Smooth muscle cell (in vitro differentiated cells): ENCODE data around the gene SCN1B. TPM values are rescaled to one million over a fixed set of nuclear protein-coding genes. Genes with fewer than 3 reads are reported as not detected.

Experiments
- DNase-seq: peaks from one replicate; lab custom pipeline; 2025; ENCODE audit not compliant: unreplicated experiment; lab: John Stamatoyannopoulos, UW
- H2AFZ ChIP-seq: fragments of 200-600 bp; sonication (generic); 2 replicates; pipeline ENCODE4 v1.6.0; 2016; ENCODE audit warnings: antibody characterized with exemption, low read depth, mild to moderate bottlenecking
- H3F3A ChIP-seq: fragments of 200-600 bp; sonication (generic); 2 replicates; pipeline ENCODE4 v1.6.0; 2017; ENCODE audit warnings: antibody characterized with exemption, low read depth
- H3K27ac ChIP-seq: fragments of 200-600 bp; sonication (generic); 2 replicates; pipeline ENCODE4 v1.5.1; 2016; ENCODE audit warnings: low read depth, mild to moderate bottlenecking
- H3K27me3 ChIP-seq: fragments of 200-600 bp; sonication (generic); 2 replicates; pipeline ENCODE4 v1.6.1; 2016; ENCODE audit warnings: low read depth, mild to moderate bottlenecking
- H3K36me3 ChIP-seq: fragments of 200-600 bp; sonication (generic); 2 replicates; pipeline ENCODE4 v1.5.1; 2016; ENCODE audit warnings: low read depth
- H3K4me1 ChIP-seq: fragments of 200-600 bp; sonication (generic); 2 replicates; pipeline ENCODE4 v1.5.1; 2016; ENCODE audit warnings: low read depth
- H3K4me2 ChIP-seq: fragments of 200-600 bp; sonication (generic); 2 replicates; pipeline ENCODE4 v1.6.0; 2016; ENCODE audit warnings: mild to moderate bottlenecking
- H3K4me3 ChIP-seq: fragments of 200-600 bp; sonication (generic); 2 replicates; pipeline ENCODE4 v1.5.1; 2016; ENCODE audit warnings: mild to moderate bottlenecking
- H3K79me2 ChIP-seq: fragments of 200-600 bp; sonication (generic); 2 replicates; pipeline ENCODE4 v1.6.0; 2016; ENCODE audit warnings: low read depth, mild to moderate bottlenecking
- H3K9ac ChIP-seq: fragments of 200-600 bp; sonication (generic); 2 replicates; pipeline ENCODE4 v1.6.0; 2016; ENCODE audit warnings: low read depth
- H3K9me3 ChIP-seq: fragments of 200-600 bp; sonication (generic); replicated peaks from 2 replicates; pipeline ENCODE4 v1.5.1; 2016; ENCODE audit warnings: low read depth
- H4K20me1 ChIP-seq: fragments of 200-600 bp; sonication (generic); 2 replicates; pipeline ENCODE4 v1.6.0; 2016; ENCODE audit warnings: low read depth
- WGBS: methylation state at CpG from one replicate; pipeline ENCODE4 v1.1.7; 2016; ENCODE audit warnings: low lambda C conversion rate; 5-methylcytosine and 5-hydroxymethylcytosine counted together
- polyA plus RNA-seq: library from polyadenylated mRNA; unstranded; fragments of >200 nt; fragmentation: Nextera tagmentation; extraction: Ambion mirVana; gene quantifications from 2 replicates; pipeline ENCODE4 v1.2.1, GENCODE V29; 2016
- total RNA-seq: library from RNA; depleted of rRNA; stranded (reverse); fragments of >200 nt; gene quantifications from 2 replicates; pipeline ENCODE4 v1.2.3, GENCODE V29; 2014
- TF ChIP-seq, protein P1 (sequence below): fragments of 200-600 bp; sonication (generic); IDR thresholded peaks from 2 replicates; pipeline ENCODE4 v1.5.1; 2017; ENCODE audit warnings: borderline replicate concordance, mild to moderate bottlenecking, antibody characterized with exemption; ENCODE audit not compliant: insufficient read depth, poor library complexity, severe bottlenecking

Gene SCN1B
- total and polyA plus RNA-seq, 2 experiments from 2014 or later: 0.99 to 2.2 TPM

DNA sequence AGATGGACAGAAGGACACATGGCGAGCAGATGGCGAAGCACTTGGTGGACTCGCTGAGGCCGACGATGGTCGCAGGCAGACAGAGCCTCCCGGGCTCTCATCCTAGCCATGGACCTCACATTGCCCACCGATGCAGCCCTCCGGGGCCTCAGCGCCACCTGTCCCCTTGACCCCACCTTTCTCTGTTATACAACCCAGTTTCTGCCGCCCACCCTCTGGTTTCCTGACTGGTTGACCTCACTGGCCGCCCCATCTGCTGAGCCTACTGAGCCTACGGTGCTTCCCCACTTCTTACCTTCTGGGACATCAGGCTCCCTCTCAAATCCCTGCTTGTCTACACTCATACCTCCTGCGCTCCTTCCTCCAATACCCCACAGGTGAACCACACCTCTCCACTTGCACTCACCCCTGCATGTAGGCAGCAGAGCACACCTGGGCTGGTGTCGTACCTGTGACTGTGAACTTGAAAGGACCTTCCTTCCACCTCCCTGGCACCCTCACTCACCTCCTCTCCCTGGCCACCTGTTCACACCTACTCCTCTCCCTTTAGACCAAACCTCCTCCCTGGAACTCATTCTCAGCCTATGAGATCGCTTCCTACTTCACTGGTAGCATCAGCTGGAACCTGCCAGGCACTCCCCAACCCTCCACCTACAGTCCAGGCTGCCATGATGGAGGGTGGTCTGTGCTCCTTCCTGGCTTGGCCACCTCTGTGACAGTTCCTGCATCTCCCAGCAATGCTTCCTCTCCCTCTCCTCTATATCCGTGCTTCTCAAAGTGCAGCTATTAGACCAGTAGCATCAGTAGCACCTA, 47.3 kb downstream of the SCN1B start:
- no peaks in the 10 kb centered on the region for H3K36me3 ChIP-seq
- H3K4me3 ChIP-seq: no peak overlapping the region
- H3K79me2 ChIP-seq: no peaks in the 10 kb centered on the region
- no peaks in the 10 kb centered on the region for H4K20me1 ChIP-seq
- TF ChIP-seq, protein P1, sequence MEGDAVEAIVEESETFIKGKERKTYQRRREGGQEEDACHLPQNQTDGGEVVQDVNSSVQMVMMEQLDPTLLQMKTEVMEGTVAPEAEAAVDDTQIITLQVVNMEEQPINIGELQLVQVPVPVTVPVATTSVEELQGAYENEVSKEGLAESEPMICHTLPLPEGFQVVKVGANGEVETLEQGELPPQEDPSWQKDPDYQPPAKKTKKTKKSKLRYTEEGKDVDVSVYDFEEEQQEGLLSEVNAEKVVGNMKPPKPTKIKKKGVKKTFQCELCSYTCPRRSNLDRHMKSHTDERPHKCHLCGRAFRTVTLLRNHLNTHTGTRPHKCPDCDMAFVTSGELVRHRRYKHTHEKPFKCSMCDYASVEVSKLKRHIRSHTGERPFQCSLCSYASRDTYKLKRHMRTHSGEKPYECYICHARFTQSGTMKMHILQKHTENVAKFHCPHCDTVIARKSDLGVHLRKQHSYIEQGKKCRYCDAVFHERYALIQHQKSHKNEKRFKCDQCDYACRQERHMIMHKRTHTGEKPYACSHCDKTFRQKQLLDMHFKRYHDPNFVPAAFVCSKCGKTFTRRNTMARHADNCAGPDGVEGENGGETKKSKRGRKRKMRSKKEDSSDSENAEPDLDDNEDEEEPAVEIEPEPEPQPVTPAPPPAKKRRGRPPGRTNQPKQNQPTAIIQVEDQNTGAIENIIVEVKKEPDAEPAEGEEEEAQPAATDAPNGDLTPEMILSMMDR: no peak
- no peak overlapping the region for H3K27ac ChIP-seq
- H3K4me1 ChIP-seq: no peaks in the 10 kb centered on the region
- no peaks in the 10 kb centered on the region for H3K27me3 ChIP-seq
- H3K9ac ChIP-seq: no peak overlapping the region
- H2AFZ ChIP-seq: no peak overlapping the region
- no peak for DNase-seq
- H3K4me2 ChIP-seq: no peak overlapping the region
- H3K9me3 ChIP-seq: no peaks in the 10 kb centered on the region
- whole genome bisulfite sequencing: 93% methylated on average over 7 of the region's 17 CpGs
- no peaks in the 10 kb centered on the region for H3F3A ChIP-seq

DNA sequence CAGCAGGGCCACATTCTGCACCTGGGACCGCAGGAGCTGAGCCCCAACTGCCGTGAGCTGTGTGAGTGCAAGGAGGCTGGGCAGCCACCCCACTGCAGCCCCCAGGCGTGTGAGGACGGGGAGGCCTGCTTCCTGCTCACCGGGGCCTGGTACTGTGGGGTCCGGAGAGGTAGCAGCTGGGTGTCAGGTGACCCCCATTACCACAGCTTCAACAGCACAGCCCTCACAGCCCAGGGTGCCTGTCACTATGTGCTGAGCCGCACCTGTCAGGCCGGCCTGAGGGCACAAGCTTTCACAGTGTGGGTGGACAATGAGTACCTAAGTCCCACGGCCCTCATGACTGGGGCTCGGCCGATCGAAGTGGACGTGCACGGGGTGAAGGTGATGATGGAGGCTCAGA, 49.6 kb downstream of the SCN1B start:
- H3K79me2 ChIP-seq: no peaks in the 10 kb centered on the region
- no peaks in the 10 kb centered on the region for H4K20me1 ChIP-seq
- TF ChIP-seq, protein P1: no peak
- H3K9ac ChIP-seq: no peak overlapping the region
- no peaks in the 10 kb centered on the region for H3F3A ChIP-seq
- no peaks in the 10 kb centered on the region for H3K9me3 ChIP-seq
- H3K4me1 ChIP-seq: no peaks in the 10 kb centered on the region
- H3K4me2 ChIP-seq: no peak overlapping the region
- no peaks in the 10 kb centered on the region for H3K36me3 ChIP-seq
- H3K4me3 ChIP-seq: no peak overlapping the region
- H3K27me3 ChIP-seq: no peaks in the 10 kb centered on the region
- H3K27ac ChIP-seq: no peak overlapping the region
- 89% methylated on average over 13 of the region's 14 CpGs for WGBS
- no peak overlapping the region for H2AFZ ChIP-seq
- no peak for DNase-seq

DNA sequence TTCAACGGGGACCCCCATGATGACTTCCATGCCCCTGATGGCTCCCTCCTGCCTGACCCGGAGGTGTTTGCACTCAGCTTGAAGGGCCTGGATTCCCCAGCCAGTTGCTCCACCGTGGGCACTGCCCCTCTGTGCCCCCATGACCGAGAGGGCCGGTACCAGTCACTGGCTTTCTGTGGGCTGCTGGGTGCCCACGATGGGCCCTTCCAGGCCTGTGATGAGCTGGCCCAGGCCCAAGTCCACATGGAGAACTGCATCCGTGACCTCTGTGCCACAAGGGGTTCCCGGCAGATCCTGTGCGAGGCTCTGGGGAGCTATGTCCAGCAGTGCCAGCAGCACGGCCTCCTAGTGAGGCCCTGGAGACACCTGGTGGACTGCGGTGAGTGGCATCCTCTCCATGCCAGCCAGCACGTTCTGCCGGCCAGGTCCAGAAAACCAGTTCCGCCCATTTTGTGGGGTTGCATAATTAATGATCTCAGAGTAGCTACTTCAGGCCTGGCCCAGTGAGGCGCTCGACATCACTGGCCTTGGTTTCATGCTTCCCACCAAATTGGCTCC, 50.4 kb downstream of the SCN1B start:
- Histone ChIP-seq H3K4me2 (no peak overlapping the region), H3K27me3 (no peaks in the 10 kb centered on the region), H3K4me3 (no peak overlapping the region), H3K36me3 (no peaks in the 10 kb centered on the region), H3K4me1 (no peaks in the 10 kb centered on the region), H3K79me2 (no peaks in the 10 kb centered on the region), H3K27ac (no peak overlapping the region), H3K9me3 (no peaks in the 10 kb centered on the region), H3F3A (no peaks in the 10 kb centered on the region), H2AFZ (no peak overlapping the region), H3K9ac (no peak overlapping the region), H4K20me1 (no peaks in the 10 kb centered on the region)
- DNase-seq: no peak
- TF ChIP-seq, protein P1: no peak
- WGBS: 88% methylated on average over 16 of the region's 16 CpGs

DNA sequence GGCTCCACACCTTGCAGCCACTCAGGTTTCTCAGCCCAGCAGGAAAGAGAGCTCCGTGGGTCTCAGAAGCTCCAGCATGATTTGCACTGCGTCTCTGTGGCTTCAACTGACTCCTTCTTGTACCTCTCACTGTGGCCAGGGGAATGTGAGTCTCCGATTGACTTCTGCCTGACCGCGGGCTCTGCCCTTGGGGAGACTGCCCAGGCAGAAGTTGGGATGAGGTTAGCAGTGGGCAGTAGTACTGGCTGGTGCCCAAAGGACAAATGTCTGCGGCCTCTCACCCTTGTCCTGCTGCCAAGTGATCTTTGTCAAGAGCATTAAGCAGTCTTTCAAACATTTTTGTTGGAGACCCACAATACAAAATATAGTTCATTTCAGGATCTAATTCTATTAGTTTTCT, 50.9 kb downstream of the SCN1B start:
- H3K27me3 ChIP-seq: no peaks in the 10 kb centered on the region
- no peak overlapping the region for H3K4me3 ChIP-seq
- WGBS: 91% methylated on average over 6 of the region's 6 CpGs
- H4K20me1 ChIP-seq: no peaks in the 10 kb centered on the region
- H3K9ac ChIP-seq: no peak overlapping the region
- H3K4me2 ChIP-seq: no peak overlapping the region
- no peaks in the 10 kb centered on the region for H3K4me1 ChIP-seq
- DNase-seq: no peak
- no peaks in the 10 kb centered on the region for H3F3A ChIP-seq
- no peaks in the 10 kb centered on the region for H3K9me3 ChIP-seq
- TF ChIP-seq, protein P1: no peak
- no peak overlapping the region for H3K27ac ChIP-seq
- no peak overlapping the region for H2AFZ ChIP-seq
- no peaks in the 10 kb centered on the region for H3K79me2 ChIP-seq
- H3K36me3 ChIP-seq: no peaks in the 10 kb centered on the region
